PC-3 (cell line): ENCODE results near the gene AFF2.

ENCODE experiments used
- CTCF ChIP-seq: fragments of 300-600 bp; sonication (generic); conservative IDR thresholded peaks from 2 replicates; pipeline ENCODE4 v1.5.1; 2017; ENCODE audit warnings: antibody characterized with exemption, low read depth, mild to moderate bottlenecking, low read length
- EZH2 ChIP-seq: fragments of 300-600 bp; sonication (generic); IDR thresholded peaks from one replicate; pipeline ENCODE4 v1.6.1; 2017; ENCODE audit warnings: antibody characterized with exemption, mild to moderate bottlenecking, low read length; ENCODE audit not compliant: unreplicated experiment

- TF ChIP-seq CTCF (no peak), EZH2 (no peak)
Measured at GRCh38 chrX:148522006-148522405, 21.6 kb downstream of the AFF2 start.
